ENCODE data around the gene SPRY4.
"Not testable (repeated sequence)": the region's sequence is repeated elsewhere in the genome, so short reads cannot be mapped to it uniquely, and the experiment has no call there.

Gene SPRY4

DNA sequence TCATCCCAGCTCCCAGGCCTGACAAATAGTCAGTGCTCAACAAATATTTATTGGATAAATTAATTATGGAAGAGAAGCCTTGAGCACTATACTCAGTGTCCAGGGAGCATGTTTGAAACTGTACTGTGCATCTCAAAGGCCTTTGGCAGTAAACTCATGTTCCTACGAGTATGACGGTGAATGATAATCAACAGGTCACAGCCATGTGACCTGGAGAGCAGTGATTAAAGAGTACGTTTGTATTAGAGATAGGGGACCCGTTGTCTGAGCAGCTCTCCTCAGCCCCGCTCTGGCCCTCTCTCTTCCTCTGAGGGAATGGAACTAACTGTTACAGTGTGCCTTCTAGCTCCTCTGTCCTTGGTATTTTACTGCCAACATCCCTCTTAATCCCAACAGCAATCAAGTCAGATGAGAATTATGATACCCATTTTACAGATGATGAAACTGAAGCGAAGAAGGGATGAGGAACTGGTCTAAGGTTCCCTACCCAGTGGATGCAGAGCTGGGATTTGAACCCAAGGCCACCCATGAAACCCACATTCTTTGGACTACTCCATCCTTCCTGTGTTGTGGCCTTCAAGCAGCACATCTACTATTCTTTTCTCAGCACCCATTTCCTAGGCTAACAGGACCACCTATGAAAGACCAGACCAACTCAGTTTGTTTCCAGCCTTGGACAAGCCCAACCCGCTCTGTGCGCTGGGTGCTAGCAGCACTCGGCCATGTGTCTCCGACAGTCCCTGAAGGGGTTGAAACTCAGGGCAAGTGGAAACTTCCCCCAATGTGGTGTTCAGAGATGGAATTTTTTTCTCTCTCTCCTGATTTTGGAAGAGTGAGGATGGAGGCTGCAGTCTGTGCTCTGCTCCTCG is 34.9 kb downstream of the SPRY4 start:
- DNase-seq: no peak

DNA sequence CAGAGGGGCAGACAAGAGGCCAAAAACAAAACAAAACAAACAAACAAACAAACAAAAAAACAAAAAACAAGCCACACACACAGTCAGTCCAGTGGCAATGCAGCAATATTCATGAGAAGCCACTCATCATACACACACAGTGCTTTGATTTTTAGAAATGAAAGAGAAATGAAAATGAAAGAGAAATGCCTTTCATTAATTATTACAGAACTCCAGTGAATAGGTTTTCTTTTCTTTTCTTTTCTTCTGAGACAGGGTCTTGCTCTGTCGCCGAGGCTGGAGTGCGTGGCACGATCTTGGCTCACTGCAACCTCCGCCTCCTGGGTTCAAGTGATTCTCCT is 36.9 kb downstream of the SPRY4 start:
- no peak for DNase-seq

DNA sequence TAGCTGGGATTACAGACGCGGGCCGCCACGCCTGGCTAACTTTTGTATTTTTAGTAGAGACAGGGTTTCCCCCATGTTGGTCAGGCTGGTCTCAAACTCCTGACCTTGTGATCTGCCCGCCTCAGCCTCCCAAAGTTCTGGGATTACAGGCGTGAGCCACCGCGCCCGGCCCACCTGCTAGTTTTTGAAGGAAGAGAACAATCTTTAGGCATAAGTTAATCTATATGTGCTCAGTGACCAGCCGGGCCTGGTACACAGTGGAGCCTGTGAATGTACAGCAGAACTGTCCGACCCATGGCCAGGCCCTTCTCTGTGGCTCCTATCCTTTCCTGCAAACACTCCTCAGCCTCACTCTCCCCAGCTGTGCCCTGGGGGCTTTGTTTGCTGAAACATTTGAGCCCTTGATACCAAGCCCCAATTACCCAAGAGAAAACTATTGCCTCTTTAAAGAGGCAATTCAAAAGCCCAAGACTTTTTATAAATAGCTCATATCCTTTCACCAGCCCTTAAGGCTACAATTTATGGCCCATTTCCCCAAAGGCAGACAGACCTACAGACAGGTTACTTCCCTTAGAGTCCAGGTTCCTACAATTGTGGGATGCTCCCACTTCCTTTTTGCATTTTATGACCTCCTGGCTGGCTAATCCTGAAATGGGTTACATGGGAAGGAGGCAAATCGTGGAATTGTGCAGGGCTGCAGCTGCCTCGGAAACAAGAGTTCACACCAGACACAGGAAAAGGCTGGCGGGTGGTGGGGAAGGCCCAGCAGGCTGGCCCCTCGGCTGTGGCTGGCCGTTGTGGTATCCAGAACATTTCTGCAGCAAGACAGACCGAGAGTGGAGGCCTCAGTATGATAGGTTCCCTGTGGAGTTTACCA is 37.5 kb downstream of the SPRY4 start:
- no peak for DNase-seq

DNA sequence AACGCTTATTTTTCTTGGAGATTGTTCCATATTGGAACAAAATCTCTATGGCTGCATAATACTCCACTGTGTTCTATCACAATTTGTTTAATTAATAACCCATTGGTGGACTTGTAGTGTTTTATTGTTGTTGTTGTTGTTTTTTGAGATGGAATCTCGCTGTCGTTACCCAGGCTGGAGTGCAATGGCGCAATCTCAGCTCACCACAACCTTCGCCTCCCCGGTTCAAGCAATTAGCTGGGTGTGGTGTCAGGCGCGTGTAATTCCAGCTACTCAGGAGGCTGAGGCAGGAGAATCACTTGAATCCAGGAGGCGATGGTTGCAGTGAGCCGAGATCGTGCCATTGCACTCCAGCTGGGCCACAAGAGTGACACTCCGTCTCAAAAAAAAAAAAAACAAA is 38.7 kb downstream of the SPRY4 start:
- no peak for DNase-seq

DNA sequence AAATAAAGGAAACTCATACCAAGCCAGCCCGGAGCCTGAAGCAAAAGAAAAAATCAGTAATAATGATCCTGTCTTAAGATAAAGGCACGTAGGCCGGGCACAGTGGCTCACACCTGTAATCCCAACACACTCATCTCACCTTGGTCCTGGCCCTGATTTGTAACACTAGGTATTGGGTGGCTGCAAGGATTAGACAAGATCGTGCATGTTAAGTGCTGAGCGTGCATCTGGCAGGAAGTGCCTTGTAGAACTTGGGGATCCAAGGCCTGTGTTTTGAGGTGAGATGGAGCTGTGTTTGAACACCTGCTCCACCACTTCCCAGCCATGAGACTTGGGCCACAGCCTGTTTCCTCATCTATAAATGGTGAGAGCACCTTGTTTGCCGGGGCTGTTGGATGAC is 41.5 kb downstream of the SPRY4 start:
- DNase-seq: no peak

DNA sequence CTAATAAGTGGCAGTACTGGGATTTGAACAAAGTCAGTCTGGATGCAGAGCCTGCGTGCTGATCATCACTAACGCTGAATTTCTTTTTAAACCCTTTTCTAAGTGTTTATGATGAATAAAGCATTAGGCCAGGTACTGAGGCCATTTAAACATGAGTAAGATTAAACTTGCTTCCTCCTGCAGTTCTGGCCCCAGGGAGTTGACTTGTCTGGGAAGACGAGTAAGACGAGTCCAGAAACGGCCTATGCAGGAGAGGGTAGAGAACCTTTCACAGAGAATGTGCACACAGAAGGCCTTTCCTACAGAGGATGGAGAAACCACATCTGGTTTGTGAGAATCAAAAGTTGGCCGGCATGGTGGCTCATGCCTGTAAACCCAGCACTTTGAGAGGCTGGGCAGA is 42.9 kb downstream of the SPRY4 start:
- no peak for DNase-seq

DNA sequence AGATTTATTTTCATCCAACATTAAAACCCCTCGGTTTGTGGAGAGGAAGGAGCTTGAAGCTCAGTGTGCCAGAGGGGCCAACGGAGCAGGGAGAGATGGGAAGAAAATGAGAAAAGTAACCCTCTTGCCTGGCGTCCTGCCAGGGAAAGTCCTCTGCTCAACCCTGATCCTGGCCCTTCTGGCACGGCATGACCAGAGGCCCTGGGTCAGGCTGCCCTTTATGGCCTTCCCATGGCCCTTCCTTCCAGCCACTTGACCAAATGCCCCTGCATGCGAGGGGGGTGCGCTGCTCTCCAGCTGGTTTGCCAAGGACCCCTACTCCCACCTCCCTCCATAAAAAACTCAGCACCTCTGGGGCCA is 43.8 kb downstream of the SPRY4 start:
- DNase-seq: no peak

DNA sequence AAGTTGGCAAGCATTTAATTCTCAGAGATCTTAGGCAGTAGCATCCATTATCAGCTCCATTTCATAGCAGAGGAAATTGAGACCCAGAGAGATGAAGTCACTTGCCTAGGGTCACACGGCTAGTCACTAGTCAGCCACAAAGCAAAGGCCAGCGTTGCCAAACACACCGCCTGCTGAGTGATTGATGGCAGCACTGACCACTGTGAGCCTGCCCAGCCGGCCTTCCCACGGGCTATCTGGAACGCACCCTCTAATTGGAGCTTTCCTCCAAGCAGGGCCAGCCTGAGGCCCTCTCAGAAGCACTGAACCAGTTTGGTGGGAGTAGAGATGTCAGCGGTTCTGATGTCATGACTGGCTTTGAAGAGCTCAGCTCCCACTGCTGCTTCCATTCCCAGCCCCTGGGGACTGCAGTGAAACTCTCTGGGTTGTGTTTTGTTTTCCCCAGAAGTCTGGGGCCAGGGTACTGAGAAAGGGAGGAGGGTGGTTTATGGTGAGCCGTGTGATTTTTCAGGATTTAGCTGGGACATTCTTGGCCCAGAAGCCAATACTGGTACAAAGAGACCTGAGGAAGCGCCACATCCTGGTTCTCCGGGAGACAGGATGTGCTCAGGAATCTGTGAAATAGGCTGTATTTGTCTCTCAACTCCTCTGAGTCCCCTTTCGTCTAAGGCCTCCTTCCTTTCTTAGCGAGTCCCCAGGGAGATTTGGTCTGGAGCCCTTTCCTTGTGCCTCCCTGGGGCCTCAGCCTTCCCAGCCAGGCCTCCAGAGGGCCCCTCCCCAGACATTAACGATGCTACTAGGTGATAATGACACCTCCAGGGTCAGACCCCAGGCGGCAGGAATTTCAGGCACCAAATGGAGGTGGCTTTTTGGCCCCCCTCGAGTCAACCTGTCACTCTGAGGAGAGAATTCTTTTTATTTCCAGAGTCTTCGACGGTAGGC is 44.5 kb downstream of the SPRY4 start:
- no peak for DNase-seq

DNA sequence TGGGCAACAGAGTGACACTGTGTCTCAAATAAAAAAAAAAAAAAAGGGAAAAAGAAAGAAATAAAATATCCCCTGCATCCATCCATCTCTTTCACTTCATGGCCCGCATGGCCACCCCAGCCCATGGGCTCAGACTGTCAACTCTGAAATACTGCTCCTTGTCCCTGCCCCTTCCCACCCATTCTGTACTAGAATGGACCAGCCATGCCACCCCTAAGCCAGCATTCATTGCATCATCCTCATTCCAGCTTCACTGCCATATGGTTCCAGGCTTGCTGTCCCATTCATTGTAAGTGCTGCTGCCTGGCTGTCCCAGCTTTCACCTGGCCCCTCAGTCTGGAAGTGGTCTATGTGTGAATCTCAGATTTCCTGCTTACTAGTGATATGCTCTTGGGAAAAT is 46.2 kb downstream of the SPRY4 start:
- no peak for DNase-seq

DNA sequence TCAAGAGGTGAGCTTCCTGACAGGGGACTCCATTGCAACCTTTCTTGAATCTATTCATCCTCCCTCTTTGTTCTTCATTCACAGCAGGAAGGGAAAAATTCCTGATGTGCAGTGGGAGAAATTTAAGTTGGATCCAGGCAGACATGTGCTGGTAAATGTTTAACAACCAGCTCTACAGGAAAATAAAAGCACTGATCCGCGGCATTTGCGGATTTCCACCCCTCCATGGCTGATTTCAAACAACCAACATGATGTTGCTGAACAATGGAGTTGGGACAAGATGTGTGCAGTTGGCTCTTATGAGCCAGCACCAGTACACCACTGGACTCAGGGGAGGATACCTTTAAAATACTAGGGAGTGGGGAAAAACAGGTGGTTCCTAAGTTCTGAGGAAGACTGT is 47.0 kb downstream of the SPRY4 start:
- no peak for DNase-seq

DNA sequence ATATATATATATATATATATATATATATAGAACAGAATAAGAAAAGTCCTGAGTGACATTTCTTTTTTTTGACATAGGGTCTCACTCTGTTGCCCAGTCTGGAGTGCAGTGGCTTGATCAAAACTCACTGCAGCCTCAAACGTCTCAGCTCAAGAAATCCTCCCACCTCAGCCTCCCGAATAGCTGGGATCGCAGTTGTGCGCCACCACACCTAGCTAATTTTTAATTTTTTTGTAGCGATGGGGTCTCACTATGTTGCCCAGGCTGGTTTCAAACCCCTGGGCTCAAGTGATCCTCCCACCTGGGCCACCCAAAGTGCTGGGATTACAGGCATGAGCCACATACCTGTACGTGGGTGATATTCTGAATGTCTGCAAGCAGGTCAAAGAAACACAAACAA is 48.3 kb downstream of the SPRY4 start:
- no peak for DNase-seq

DNA sequence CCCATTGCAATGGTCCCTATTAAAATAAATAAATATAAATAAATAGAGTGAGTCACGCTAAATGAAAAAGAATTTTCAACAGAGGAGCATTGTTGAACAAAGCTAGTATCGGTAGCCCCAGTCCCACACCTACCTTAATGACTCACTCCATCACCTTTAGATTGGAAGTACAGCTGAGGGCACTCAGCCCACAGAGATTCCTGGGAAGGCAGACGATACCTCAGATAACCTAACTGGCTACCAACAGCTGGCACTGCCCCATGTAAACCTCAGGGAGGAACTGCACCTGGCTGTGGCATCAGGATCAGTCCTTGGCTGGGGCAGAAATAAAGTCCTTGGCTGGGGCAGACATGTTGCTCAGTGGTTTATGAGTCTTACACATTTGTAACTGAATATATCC is 49.3 kb downstream of the SPRY4 start:
- no peak for DNase-seq

DNA sequence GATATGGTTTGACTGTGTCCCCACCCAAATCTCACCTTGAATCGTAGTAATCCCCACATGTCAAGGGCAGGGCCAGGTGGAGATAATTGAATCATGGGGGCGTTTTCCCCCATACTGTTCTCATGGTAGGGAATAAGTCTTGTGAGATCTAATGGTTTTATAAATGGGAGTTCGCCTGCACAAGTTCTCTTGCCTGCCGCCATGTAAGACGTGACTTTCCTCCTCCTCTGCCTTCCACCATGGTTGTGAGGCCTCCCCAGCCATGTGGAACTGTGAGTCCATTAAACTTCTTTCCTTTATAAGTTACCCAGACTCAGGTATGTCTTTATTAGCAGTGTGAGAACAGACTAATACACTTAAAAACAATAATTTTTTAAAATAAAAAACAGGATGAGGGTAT is 52.2 kb downstream of the SPRY4 start:
- DNase-seq: not testable (repeated sequence)

DNA sequence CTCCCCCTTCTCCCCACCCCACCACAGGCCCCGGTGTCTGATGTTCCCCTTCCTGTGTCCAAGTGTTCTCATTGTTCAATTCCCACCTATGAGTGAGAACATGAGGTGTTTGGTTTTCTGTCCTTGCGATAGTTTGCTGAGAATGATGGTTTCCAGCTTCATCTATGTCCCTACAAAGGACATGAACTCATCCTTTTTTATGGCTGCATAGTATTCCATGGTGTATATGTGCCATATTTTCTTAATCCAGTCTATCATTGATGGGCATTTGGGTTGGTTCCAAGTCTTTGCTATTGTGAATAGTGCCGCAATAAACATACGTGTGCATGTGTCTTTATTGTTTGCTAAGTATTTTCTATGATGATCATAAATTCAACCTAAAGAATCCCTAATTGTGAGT is 60.7 kb downstream of the SPRY4 start:
- not testable (repeated sequence) for DNase-seq

DNA sequence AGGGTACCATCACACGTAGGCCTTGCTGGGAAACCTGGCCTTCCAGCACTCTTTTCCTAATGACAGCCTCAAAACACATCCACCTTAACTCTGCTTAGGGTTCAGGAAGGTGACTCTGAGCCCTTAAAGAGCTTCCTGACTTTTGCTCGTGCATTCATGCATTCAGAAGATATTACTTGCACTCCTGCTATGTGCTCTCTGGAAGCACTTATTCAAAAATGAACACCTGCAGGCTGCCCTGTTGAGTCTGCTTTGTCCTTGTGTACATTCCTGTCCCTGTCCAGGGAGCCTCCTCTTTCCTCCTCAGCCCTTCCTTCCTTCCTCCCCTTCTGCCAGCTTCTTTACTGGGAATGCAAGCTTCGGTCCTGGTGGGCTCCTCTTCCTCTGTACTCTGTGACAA is 61.5 kb downstream of the SPRY4 start:
- DNase-seq: no peak

DNA sequence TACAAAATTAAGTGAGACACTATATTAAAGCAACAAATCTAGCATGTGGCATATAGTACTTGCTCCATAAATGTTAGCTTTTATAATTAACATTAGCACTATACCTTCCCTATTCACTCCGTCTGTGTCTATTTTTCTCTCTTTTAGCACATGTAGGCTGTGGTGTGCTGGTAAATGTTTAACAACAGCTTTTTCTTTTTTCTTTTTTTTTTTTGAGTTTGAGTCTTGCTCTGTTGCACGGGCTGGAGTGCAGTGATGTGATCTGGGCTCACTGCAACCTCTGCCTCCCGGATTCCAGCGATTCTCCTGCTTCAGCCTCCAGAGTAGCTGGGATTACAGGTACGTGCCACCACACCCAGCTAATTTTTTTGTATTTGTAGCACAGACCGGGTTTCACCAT is 62.1 kb downstream of the SPRY4 start:
- DNase-seq: no peak
